Parathyroid adenoma (tissue), 2 donors: ENCODE data around the gene IGFN1.

Experiments
- H2AFZ ChIP-seq: fragments of 300-600 bp; sonication (generic); one replicate; pipeline ENCODE4 v1.7.0; 2017; ENCODE audit warnings: antibody characterized with exemption, mild to moderate bottlenecking
- H3K27ac ChIP-seq: fragments of 300-600 bp; sonication (generic); one replicate; pipeline ENCODE4 v1.7.0; 2017
- H3K27me3 ChIP-seq: fragments of 300-600 bp; sonication (generic); one replicate; pipeline ENCODE4 v1.7.0; 2017; ENCODE audit warnings: low read length; ENCODE audit not compliant: control insufficient read depth, insufficient read depth
- H3K36me3 ChIP-seq: fragments of 300-600 bp; sonication (generic); one replicate; pipeline ENCODE4 v1.7.0; 2017; ENCODE audit warnings: low read length; ENCODE audit not compliant: control insufficient read depth, insufficient read depth
- H3K4me1 ChIP-seq: fragments of 300-600 bp; sonication (generic); one replicate; pipeline ENCODE4 v1.7.0; 2017; ENCODE audit warnings: control low read depth
- H3K4me2 ChIP-seq: fragments of 300-600 bp; sonication (generic); one replicate; pipeline ENCODE4 v1.7.0; 2017; ENCODE audit warnings: low read length
- H3K4me3 ChIP-seq: fragments of 300-600 bp; sonication (generic); one replicate; pipeline ENCODE4 v1.7.0; 2017; ENCODE audit warnings: low read depth, low read length
- H3K79me2 ChIP-seq: fragments of 300-600 bp; sonication (generic); one replicate; pipeline ENCODE4 v1.7.0; 2017; ENCODE audit warnings: control low read depth
- H3K9ac ChIP-seq: fragments of 300-600 bp; sonication (generic); one replicate; pipeline ENCODE4 v1.7.0; 2017; ENCODE audit warnings: mild to moderate bottlenecking
- H3K9me3 ChIP-seq: fragments of 300-600 bp; sonication (generic); one replicate; pipeline ENCODE4 v1.7.0; 2017; ENCODE audit warnings: low read length; ENCODE audit not compliant: control insufficient read depth
- CTCF ChIP-seq: fragments of 300-600 bp; sonication (generic); IDR thresholded peaks from one replicate; pipeline ENCODE4 v1.7.0; 2017; ENCODE audit warnings: antibody characterized with exemption, mild to moderate bottlenecking
- donor health status: primary hyperparathyroidism.

Gene IGFN1

DNA sequence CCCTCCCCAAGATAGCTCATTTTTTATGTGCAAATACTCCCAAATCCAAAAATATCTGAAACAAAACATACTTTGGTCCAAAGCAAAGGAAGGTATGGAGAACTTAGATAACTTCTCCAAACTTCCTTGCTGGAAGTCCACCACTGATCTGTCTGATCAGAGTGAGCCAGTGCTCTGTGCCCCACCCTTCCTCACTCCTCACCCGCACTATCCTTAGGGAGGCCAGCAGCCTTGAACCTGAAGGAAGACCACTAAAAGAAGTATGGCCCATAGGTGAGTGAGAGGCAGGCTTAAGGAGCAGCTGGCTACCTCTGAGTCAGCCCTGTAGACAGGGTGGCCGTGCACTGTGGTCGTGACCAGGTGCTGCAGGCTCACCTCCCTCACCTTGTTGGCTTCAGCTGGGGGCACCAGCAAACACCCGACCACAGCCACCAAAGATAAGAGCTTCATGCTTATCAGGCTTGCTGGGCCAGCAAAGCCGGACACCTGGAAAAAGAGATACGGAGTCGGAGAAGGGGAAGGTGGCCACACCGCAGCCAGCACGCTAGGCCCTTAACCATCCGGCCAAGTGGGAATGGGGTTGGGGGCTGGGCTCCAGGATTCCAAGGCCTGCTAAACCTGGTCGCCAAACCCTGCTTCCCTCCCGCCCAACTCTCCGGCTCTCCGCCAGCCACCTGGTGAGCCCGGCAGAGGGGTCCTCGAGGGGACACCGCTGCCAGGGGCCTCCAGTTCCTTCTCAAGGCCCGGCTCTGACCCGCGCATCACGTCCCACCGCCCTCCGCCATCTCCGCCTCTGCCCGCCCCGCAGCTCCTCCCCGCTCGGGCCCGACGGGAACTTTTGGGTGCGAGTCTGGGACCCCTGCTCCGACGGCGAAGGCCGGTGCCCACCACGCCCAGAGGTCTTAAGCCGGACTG lies 36.9 kb upstream of the IGFN1 start:
- H3K4me1 ChIP-seq = no peaks in the 10 kb centered on the region
- peak overlapping the region; percentile 90 for H2AFZ ChIP-seq
- H3K4me2 ChIP-seq = peak overlapping the region; percentile 74
- no peaks in the 10 kb centered on the region for H3K36me3 ChIP-seq
- no peaks in the 10 kb centered on the region for H3K27me3 ChIP-seq
- H3K4me3 ChIP-seq = peak overlapping the region; percentile 75
- no peak for TF ChIP-seq CTCF
- peak overlapping the region; percentile 34 for H3K27ac ChIP-seq
- H3K79me2 ChIP-seq = no peaks in the 10 kb centered on the region
- H3K9ac ChIP-seq = peak overlapping the region; percentile 61
- no peaks in the 10 kb centered on the region for H3K9me3 ChIP-seq

DNA sequence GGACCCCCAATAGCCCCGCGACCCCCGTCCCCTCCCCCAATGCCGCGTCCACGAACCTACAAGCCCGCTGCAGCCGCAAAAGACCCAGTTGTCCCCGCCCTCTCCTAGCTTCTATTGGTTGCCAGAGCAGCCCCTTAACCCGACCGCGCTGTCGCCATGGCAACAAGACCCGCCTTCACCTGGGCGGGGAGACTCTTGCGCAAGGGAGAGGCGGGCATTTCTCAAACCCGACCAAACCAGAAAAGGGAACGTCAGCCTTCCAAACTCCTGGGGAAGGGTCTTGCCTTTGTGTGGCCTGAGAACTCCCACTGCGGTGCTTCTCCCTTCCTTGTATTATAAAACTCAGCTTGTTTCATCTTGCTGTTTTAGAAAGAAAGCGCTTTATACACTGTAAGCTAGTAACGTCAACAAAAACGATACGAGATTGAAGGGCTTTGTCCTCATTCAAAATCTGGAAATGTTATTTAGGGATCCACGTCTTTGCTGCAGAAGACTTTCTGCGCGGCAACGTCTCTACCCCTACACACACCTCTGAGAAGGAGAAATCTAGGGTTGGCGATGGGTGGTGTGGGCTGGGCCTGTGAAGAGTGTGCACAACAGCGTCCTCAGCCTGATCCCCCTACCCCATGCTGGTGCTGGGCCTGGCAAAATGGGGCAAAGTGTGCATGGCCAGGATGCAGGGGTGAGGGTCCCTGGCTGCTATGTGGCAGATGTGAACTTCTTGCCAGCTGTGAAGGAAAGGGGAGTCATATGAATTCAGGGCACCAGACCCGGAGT lies 36.0 kb upstream of the IGFN1 start, which contains the start of gene TMEM9:
Gene TMEM9, minus strand, starts transcription at position 86 of the 777 bp plus-strand sequence. CDS start 551 bp downstream, outside the sequence.
- Histone ChIP-seq H3K9ac (peak within 1 kb of the TSS; percentile 61), H3K9me3 (no peaks in the 10 kb centered on the region), H3K4me2 (peak within 1 kb of the TSS; percentile 74), H3K27me3 (no peaks in the 10 kb centered on the region), H3K36me3 (no peaks in the 10 kb centered on the region), H3K27ac (peak within 1 kb of the TSS; percentile 34), H3K4me3 (peak within 1 kb of the TSS; percentile 75), H3K4me1 (no peaks in the 10 kb centered on the region), H2AFZ (peak within 1 kb of the TSS; percentile 90), H3K79me2 (no peaks in the 10 kb centered on the region)
- no peak for TF ChIP-seq CTCF

- Histone ChIP-seq H3K9ac (no peak overlapping the region), H3K27ac (no peak overlapping the region), H3K4me3 (no peak overlapping the region), H3K36me3 (no peaks in the 10 kb centered on the region), H3K4me2 (no peak overlapping the region), H2AFZ (no peak overlapping the region), H3K79me2 (no peaks in the 10 kb centered on the region), H3K27me3 (no peaks in the 10 kb centered on the region), H3K4me1 (no peaks in the 10 kb centered on the region), H3K9me3 (no peaks in the 10 kb centered on the region)
- TF ChIP-seq CTCF = no peak
These were observed 35.3 kb upstream of the IGFN1 start for GRCh38 chr1:201155354-201155753.

GRCh38 chr1:201156346-201156745 lies 34.3 kb upstream of the IGFN1 start:
- no peak overlapping the region for H3K27ac ChIP-seq
- no peak overlapping the region for H2AFZ ChIP-seq
- no peaks in the 10 kb centered on the region for H3K9me3 ChIP-seq
- TF ChIP-seq CTCF = no peak
- H3K79me2 ChIP-seq = no peaks in the 10 kb centered on the region
- no peaks in the 10 kb centered on the region for H3K36me3 ChIP-seq
- no peak overlapping the region for H3K9ac ChIP-seq
- H3K4me2 ChIP-seq = no peak overlapping the region
- no peak overlapping the region for H3K4me3 ChIP-seq
- H3K4me1 ChIP-seq = no peaks in the 10 kb centered on the region
- no peaks in the 10 kb centered on the region for H3K27me3 ChIP-seq
